ENCODE measurements around the gene ZEB2.

DNA sequence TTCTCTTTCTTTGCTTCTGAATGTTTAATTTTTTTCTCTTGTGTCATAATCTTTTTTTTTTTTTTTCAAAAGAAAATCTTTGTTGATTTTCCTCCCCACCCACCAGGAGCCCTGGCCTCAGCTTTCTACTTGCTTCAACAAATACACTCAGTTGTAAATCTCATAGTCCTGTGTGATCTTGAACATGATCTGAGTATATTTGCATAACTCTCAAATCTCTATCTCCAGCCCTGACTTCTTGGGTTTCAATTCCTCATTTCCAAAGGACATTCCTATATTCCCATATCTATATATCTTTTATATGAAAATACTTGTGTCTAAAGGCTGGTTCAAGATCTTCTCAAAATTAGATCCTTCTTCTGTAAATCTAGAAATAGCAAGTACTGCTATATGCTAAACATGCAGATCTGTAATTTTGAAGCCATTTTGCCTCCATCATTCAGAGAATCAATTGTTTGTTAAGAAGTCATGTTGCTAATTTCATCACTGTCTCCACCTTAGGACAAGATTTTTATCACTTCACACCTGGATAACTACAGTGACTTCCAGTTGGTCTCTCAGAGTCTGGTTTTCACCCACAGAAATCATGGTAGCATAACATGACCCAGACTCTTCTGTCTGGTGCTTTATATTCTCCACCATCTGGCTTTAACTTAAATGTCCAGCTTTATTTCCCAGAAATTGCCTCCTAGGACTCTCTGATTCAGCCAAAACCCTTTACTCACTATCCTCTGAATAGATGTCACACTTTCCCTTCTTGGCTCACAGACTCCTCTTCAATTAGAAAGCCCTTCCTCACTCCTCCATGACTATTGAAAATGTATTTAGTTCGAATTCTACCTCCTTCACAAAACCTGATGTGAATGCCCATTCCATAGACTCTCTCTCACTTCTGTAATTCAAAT is 98.1 kb downstream of the ZEB2 start:
- TF ChIP-seq, protein P1, sequence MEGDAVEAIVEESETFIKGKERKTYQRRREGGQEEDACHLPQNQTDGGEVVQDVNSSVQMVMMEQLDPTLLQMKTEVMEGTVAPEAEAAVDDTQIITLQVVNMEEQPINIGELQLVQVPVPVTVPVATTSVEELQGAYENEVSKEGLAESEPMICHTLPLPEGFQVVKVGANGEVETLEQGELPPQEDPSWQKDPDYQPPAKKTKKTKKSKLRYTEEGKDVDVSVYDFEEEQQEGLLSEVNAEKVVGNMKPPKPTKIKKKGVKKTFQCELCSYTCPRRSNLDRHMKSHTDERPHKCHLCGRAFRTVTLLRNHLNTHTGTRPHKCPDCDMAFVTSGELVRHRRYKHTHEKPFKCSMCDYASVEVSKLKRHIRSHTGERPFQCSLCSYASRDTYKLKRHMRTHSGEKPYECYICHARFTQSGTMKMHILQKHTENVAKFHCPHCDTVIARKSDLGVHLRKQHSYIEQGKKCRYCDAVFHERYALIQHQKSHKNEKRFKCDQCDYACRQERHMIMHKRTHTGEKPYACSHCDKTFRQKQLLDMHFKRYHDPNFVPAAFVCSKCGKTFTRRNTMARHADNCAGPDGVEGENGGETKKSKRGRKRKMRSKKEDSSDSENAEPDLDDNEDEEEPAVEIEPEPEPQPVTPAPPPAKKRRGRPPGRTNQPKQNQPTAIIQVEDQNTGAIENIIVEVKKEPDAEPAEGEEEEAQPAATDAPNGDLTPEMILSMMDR (IDR thresholded peaks at IDR 0.05), result no peak
- TF ChIP-seq POLR2AphosphoS5 (IDR thresholded peaks at IDR 0.05) (no peak), POLR2A (IDR thresholded peaks at IDR 0.05) (no peak)
